GM21528 (cell line): ENCODE measurements around the gene MRPL22.
"Not testable (repeated sequence)": the region's sequence is repeated elsewhere in the genome, so short reads cannot be mapped to it uniquely, and the experiment has no call there.

Experiments used
- ATAC-seq: cut with Tn5 transposase; IDR thresholded peaks from one replicate; pipeline ENCODE4 v1.9.1; 2021; ENCODE audit warnings: mild to moderate bottlenecking, moderate library complexity; ENCODE audit not compliant: unreplicated experiment, low FRiP score

The MRPL22 gene

GRCh38 chr5:154940772-154941620 is at the start of gene MRPL22:
Gene MRPL22 (plus strand): TSS chr5:154941073. CDS start chr5:154941111, 38 bp downstream.
- ATAC-seq = peak; percentile 57

DNA sequence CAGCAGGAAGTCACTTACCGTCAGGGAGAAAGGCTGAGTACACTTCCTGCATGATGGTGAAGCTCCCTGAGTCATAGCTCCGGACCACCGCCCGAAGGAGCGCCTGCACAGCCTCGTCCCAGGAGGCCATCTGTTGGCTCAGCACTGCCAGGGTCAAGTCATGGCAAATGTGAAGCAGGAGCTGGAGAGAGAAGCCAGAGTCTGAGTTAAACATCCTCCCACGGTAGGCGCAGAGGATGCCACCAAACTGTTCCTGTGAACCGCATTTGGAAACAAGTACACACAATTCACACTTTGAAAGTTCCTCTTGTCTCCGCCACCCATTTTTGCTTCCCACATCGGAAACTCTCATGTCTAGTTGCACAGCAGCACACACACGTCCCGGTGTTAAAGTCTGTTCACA is 48.5 kb upstream of the MRPL22 start:
- ATAC-seq = no peak

GRCh38 chr5:154893381-154893780 is 47.5 kb upstream of the MRPL22 start:
- ATAC-seq = no peak

- no peak for ATAC-seq
Observed at GRCh38 chr5:154895606-154896561, 45.0 kb upstream of the MRPL22 start.

DNA sequence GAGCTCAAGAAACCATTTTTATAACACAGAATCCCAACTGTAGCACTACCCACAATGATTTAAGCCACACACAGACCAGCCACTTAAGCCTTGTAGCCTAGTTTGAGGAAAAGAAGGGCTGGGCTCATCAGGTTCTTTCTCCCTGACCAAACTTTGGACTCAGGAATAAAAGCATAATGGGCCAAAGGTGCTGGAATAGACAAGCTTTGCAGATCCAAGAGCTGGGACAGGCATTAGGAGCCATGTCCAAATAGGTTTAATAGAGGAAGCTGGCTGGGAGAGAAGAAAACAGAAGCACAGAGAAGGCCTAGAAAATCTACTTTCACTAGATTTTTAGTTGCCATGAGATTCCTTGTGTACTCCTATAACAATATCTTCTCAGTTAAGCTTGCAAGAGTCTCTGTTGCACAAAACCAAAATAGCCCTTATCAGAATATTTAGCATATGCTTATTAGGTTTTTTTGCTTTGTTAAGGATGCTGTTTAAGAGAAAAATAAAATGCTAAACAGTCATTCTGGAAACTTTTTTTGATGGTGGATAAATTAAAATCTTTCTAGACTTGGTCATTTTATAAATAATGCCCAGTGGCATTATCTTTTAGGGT is 44.2 kb upstream of the MRPL22 start:
- no peak for ATAC-seq

- no peak for ATAC-seq
Observed at GRCh38 chr5:154898210-154898609, 42.7 kb upstream of the MRPL22 start.

- ATAC-seq = no peak
Observed at GRCh38 chr5:154899151-154899816, 41.6 kb upstream of the MRPL22 start.

DNA sequence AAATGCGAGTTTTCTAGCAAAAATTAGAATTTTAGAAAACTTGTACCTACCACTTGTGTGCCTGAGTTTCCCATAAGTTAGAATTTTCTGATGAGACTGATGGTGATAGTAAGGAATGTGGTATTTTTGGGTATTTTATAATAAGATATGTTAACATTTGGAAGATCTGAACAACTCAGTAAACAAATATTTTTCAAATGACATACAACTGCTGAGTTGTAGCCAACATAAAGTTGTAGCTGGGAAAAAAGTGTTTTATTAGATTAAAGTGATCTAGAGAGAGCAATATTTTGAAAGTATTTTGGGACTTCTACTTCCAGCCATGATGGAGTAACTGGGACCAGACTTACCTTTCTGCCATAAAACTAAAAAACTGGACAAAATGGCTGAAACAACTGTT is 40.8 kb upstream of the MRPL22 start:
- no peak for ATAC-seq

DNA sequence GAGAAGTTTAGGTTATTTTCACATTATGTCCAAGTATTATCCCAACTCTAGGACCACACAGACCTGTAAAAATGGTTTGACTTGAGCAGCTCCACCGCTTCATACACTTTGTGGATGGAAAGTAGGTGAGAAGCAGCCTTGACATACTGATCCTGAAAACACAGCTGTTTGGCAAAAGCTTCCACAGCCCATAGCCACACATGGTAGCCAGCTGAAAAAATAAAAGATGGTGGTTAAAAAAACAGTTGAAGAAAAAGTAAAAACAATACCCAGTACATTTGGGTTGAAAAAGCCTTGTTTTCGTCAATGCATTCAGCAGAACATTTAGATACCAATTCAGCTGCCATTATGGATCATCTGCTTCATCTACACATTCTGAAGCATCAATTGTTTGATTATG is 39.6 kb upstream of the MRPL22 start:
- ATAC-seq = no peak

DNA sequence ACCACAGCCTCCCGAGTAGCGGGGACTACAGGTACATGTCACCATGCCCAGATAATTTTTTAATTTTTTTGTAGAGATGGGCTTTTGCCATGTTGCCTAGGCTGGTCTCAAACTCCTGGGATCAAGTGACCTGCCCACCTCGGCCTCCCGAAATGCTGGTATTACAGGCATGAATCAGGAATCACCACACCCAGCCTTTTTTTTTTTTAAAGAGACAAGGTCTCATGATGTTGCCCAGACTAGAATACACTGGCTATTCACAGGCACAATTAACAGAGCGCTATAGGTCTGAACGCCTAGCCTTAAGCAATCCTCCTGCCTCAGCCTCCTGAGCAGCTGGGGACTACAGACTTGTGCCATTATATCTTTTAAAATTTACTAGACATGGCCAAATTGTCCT is 39.0 kb upstream of the MRPL22 start:
- ATAC-seq = no peak

GRCh38 chr5:154905601-154906000 is 35.3 kb upstream of the MRPL22 start:
- ATAC-seq = not testable (repeated sequence)

GRCh38 chr5:154916874-154917273 is 24.0 kb upstream of the MRPL22 start:
- ATAC-seq = no peak

- no peak for ATAC-seq
Observed at GRCh38 chr5:154917757-154918156, 23.1 kb upstream of the MRPL22 start.

DNA sequence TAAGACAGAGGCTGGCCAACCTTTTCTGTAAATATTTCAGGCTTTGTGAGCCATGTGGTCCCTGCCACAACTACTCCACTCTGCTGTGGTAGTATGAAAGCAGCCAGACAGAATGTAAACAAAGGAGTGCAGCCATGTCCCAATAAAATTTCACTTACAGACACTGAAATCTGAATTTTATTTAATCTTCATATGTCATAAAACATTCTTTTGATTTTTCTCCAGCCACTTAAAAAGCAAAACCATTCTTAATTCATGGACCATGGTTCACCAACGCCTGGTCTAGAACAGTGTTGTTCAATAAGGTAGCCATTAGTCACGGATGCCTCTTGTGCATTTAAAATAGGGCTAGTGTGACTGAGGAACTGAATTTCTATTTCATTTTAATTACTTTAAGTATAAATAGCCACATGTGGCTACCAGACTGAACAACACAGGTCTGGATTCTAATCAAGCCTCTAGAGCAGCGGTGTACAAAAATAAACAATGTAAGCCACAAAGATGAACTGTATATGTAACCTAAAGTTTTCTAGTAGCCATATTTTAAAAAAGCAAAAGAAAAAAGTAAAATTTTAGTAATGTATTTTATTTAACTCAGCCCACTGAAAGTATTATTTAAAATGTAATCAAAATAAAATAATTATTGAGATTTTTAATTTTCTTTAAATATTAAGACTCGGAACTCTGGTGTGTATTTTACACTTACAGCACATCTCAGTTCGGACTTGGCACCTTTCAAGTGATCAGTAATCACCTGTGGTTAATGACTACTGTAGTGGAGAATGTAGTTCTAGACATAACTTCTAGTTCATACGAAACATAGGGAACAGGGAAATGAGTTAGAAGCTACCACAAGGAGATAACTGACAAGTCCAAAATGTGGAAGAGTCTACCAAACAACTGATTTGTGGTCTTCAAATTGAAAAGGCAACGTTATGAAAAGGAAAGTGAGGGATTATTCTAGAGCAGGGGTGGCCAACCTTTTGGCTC is 17.1 kb upstream of the MRPL22 start:
- ATAC-seq = no peak

DNA sequence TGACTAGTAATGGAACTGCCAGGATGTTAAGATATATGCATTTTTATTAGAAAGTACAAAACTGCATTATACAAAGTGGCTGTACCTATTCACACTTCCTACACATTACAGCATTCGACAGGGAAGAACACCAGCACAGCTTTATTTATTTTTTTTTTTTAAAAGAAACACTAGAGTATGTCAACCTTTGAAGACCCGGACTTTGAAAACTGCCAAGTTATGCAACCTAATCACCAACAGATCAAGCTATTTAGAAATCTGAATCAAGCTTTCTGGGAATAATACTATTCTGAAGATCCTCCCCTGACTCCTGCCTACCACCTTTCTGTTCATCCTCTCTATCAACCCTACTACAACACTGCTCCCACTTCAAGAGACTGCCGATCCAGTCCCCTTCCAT is 7.3 kb upstream of the MRPL22 start:
- no peak for ATAC-seq

- ATAC-seq = no peak
Observed at GRCh38 chr5:154934881-154935280, 6.0 kb upstream of the MRPL22 start.

DNA sequence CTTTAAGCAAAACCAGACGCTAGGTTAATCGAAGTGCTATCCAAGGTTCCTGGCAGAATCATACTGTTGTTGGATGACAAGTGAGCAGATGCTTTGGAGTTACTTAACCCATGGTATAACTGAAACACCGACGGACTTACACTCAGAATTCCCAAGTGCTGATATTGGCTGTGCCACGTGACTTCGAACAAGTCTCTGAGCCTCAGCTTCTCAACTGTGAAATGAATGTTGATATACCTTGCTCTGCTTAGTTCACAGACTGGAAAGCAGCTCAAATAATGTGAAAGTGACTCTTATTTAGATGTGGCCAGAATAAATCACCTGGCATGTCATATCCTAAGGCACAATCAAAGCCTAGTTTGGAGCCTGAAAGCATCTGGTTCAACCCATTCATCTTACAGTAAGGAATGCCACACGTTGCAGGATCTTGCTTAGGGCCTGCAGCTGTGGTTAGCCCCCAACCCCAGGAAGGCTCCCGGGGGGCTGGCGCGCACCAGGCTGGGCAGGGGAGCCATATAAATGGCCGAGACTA is 3.6 kb upstream of the MRPL22 start:
- ATAC-seq = no peak

DNA sequence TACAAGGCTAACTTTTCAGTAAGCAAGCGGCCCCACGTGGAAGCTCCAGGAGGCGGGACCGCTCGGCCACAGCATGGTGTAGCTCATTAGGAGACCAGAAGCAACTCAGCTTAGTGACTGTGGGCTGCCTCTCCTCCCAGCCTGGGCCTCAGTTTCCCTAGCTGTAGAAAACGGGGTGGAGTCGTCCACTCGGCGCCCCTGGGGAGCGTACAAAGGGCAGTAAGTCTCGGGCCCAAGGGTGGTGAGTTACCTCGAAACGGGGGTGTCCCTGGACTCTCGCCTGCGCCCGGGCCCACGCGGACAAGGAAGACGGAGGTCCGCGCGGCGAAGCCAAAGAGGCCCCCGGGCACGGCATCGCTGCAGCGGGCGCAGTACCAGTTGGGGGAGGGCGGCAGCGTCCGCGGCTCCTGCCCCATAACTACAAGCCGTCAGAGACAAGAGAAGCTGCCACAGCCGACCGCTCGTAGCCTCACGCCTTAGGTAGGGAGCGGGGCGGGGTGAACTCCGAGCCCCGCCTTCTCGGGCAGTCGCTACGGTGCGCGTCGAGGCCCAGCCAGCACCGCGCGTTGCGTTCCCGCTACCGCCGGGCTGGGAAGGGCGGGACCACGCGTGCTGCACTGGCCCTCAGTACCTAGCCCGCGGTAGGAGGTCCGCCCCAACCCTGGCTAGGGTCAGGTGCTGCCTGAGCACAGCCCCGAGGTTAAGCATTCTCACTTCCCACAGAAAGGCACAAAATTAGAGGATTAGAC is 3.0 kb upstream of the MRPL22 start, which contains the start of gene GEMIN5:
GEMIN5 (minus strand) TSS at position 494 of the 749 bp plus-strand sequence; CDS start at position 416, 78 bp downstream.
- ATAC-seq = peak; percentile 92
